HG03064 (cell line): ENCODE results near the gene CELA3B.
A peak's percentile ranks its signal among the peaks of the same experiment; 100 is the strongest.
"Not testable (repeated sequence)": the region's sequence is repeated elsewhere in the genome, so short reads cannot be mapped to it uniquely, and the experiment has no call there.

Experiments
- ATAC-seq: cut with Tn5 transposase; IDR thresholded peaks from one replicate; pipeline ENCODE4 v1.9.1; 2021; ENCODE audit warnings: low read depth; ENCODE audit not compliant: unreplicated experiment

Gene CELA3B

GRCh38 chr1:22005261-22006149, 28.7 kb downstream of the CELA3B start:
- ATAC-seq = not testable (repeated sequence)

DNA sequence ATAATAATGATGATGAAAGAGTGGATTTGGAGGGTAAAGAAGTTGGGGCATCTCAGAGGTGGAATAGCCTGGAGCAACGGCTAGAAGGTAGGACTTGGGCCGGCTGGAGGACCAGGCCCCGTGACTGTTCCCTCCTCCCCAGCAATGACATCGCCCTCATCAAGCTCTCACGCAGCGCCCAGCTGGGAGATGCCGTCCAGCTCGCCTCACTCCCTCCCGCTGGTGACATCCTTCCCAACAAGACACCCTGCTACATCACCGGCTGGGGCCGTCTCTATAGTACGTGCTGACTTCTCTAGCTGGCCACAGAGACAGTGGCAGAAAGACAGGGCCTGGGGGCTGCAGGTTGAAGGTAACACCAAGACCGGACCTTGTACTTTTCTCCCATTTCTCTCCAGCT, 29.9 kb downstream of the CELA3B start:
- not testable (repeated sequence) for ATAC-seq

- not testable (repeated sequence) for ATAC-seq
Measured at GRCh38 chr1:22007262-22007661, 30.4 kb downstream of the CELA3B start.

GRCh38 chr1:22009566-22009965, 32.7 kb downstream of the CELA3B start:
- ATAC-seq = not testable (repeated sequence)

DNA sequence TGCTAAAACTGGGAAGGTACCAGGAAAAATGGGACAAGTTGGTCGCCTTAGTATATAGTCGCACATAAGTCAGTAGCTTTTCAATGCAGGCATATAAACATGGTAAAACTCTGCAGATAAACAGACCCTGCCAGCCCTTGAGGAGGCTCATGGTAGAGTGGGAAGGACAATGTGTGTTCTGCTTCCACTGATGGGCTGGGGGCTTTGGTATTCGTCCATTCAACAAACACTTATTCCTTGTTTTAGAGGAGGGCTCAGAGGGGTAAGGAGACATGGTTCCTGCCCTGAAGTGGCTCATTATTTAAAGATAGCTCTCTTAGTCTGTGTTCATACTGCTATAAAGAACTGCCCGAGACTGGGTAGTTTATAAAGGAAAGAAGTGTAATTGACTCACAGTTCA, 35.9 kb downstream of the CELA3B start:
- ATAC-seq = not testable (repeated sequence)

DNA sequence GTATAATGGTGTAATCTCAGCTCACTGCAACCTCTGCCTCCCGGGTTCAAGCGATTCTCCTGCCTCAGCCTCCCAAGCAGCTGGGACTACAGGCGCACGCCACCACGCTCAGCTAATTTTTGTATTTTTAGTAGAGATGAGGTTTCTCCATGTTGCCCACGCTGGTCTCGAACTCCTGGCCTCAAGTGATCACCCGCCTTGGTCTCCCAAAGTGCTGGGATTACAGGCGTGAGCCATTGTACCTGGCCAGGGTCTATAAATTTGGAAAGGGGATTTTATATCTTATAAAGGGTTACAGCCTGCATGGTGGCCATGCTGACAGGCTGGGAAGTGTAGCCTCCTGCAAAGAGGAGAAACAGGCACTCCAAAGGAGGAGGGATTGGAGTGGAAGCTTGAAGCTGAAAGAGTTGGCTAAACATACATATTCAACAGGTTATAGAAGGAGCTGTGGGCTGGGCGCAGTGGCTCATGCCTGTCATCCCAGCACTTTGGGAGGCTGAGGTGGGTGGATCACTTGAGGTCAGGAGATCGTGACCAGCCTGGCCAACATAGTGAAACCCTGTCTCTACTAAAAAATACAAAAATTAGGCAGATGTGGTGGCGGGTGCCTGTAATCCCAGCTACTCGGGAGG, 37.9 kb downstream of the CELA3B start:
- ATAC-seq = not testable (repeated sequence)

DNA sequence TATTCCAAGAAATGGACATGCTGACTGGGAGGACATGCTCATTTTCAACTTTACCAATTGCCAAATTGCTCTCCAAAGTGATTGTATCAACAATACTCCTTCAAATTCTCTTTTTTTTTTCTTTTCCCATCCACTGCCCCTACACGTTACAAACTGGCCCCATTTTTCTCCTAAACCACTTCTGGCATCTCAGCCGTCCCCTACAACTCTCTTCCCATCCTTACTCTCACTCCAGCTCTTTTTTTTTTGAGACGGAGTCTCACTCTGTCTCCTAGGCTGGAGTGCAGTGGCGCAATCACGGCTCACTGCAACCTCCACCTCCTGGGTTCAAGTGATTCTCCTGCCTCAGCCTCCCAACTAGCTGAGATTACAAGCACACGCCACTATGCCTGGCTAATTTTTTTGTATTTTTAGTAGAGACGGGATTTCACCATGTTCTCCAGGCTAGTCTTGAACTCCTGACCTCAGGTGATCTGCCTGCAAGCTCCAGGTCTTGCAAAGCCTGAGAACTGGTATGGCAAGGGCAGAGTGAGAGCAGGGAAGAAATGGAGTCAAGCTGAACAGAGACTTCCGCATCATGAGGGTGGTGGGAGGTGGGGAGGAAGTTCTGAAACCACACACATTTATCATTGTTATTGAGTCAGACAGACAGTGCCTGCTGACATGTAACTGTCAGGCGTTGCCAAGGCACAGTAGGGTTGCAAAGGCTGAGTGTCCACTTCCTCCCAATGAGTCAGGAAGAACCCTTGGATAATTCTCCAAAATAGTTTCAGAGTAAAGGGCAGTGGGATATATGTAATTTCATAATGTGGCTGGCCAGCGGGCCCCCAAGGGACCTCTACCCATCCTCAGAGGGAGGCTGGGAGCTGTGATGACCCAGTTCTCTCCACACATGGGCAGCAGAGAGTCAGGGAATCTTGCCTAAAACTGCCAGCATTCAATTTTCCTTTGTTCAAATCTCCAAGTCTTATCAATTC, 42.0 kb downstream of the CELA3B start:
- no peak for ATAC-seq

DNA sequence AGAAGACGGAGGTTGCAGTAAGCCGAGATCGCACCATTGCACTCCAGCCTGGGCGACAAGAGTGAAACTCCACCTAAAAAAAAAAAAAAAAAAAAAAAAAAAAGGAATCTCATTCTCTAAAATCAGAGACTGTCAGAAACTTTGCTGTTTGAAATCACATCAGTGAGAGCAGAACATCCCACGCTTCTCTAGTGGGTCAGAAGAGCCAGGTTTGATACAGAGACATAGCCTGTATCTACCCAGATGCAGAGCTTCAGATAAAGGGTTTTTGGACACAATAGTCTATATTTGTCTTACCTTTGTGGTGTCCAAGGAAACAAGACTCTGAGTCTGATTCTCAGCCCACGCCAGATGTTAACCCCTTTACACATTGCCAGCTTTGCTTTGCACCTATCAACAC, 44.2 kb downstream of the CELA3B start:
- ATAC-seq = no peak

DNA sequence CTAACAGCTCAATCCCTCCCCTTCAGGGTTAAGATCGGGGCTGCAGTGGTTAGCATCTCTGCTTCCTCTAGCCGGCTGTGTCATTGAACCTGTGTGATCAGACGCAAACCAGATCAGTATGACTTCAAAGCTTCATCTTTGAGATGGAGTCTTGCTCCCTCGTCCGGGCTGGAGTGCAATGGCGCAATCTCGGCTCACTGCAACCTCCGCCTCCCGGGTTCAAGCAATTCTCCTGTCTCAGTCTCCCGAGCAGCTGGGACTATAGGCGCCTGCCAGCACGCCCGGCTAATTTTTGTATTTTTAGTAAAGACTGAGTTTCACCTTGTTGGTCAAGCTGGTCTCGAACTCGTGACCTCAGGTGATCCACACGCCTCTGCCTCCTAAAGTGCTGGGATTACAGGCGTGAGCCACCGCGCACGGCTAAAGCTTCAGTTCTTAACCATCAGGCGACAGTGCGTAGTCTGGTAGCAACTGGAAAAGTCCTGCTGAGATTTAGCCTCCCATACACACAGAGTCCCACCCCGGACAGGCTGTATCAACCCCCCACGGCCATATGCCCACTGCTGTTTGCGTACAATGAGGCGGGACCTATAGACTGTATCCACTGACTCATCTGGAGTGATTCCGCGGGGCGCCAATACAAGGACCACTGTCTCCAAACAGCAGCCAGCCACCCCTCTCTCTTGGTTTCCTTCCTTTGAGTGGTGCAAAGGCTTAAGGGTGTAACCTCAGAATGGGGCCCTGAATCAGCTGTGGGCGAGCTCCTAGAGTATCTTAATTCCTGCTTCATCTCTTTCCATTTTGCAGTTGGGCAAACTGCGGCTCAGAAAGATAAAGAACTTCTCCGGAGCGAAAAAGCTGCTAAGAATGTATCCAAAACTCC, 47.9 kb downstream of the CELA3B start:
- ATAC-seq = peak; percentile 41

GRCh38 chr1:22025368-22026155, 48.7 kb downstream of the CELA3B start:
- peak; percentile 58 for ATAC-seq

- ATAC-seq = no peak
Measured at GRCh38 chr1:22026924-22027289, 50.1 kb downstream of the CELA3B start.

DNA sequence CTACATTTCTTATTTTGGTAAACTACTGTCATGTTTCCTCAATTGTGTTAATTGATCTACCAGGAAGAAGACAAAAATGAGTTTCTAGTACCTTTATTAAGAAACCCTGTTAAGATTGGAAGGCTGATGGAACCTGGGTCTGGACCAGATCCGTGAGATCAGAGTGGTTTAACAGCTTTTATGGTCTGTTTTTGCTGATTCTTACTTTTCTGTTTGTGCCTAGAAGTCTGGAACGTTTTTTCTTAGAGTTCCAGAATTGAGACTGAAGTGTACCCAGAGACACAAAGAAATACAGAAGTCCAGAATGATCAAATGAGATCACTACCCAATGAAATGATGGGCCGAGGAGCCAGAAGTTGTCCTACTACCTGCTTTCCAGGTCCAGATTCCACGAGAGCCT, 53.2 kb downstream of the CELA3B start:
- no peak for ATAC-seq

GRCh38 chr1:22030473-22030872, 53.7 kb downstream of the CELA3B start:
- no peak for ATAC-seq

GRCh38 chr1:22031214-22031962, 54.6 kb downstream of the CELA3B start:
- no peak for ATAC-seq

GRCh38 chr1:22034834-22035233, 58.0 kb downstream of the CELA3B start:
- ATAC-seq = not testable (repeated sequence)

GRCh38 chr1:22037520-22037919, 60.7 kb downstream of the CELA3B start:
- ATAC-seq = no peak

- no peak for ATAC-seq
Measured at GRCh38 chr1:22038036-22038435, 61.2 kb downstream of the CELA3B start.
